Mucosa of rectum (tissue), 2 donors: ENCODE data around the gene CPLANE2.

Experiments used
- H3K27ac ChIP-seq, 2 donors: one replicate each; pipeline ENCODE4 v1.7.0; 2013; ENCODE audit warnings: inconsistent platforms in 2 of 2, low read depth in 2 of 2, low read length in 2 of 2
- H3K27me3 ChIP-seq, 2 donors: one replicate each; pipeline ENCODE4 v1.7.0; 2013; ENCODE audit warnings: low read length in 2 of 2; ENCODE audit not compliant: control insufficient read depth in 2 of 2, insufficient read depth in 2 of 2
- H3K36me3 ChIP-seq, 2 donors: one replicate each; pipeline ENCODE4 v1.7.0; 2013; ENCODE audit warnings: low read length in 2 of 2; ENCODE audit not compliant: control insufficient read depth in 2 of 2, insufficient read depth in 2 of 2
- H3K4me1 ChIP-seq, 2 donors: one replicate each; pipeline ENCODE4 v1.7.0; 2013; ENCODE audit warnings: low read length in 2 of 2, mild to moderate bottlenecking in 1 of 2; ENCODE audit not compliant: control insufficient read depth in 2 of 2, insufficient read depth in 2 of 2
- H3K4me3 ChIP-seq, 2 donors: one replicate each; pipeline ENCODE4 v1.7.0; 2013; ENCODE audit warnings: low read length in 2 of 2
- H3K9ac ChIP-seq, 2 donors: one replicate each; pipeline ENCODE4 v1.7.0; 2013; ENCODE audit warnings: low read length in 2 of 2, low read depth in 1 of 2, mild to moderate bottlenecking in 1 of 2
- H3K9me3 ChIP-seq, 2 donors: one replicate each; pipeline ENCODE4 v1.7.0; 2013; ENCODE audit warnings: low read length in 2 of 2; ENCODE audit not compliant: control insufficient read depth in 2 of 2
- donor health status: healthy.
- donor health status: Normal muscosa, but diverticular disease.

The CPLANE2 gene

DNA sequence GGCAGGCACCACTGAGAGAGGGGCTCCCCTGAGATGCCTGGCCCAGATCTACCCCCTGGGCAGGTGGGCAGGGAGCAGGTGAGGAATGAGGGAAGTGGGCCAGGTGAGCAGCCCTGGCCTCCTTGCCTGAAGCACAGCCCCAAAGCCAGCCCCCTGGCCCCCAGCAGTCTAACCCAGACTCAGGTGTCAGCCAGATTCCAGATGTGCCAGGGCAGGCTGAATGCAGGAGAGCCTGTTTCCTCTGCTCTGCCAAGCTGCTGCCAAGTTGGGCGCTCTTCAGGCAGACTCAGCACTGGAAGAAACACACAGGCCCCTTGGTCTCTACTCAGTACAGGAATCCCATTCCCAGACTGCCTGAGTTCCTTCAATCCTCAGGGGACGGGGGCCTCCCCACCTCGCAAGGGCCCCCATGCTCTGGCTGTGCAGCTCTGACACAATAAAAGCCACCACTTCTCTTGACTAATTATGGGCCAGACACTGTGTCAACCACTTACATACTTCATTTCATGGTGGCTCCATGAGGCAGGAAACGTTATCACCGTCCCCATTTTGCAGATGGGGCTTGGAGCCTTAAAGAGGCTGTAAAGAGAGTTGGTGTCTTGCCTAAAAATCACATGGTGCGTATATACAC is 45.0 kb downstream of the CPLANE2 start:
- Histone ChIP-seq H3K9me3 (no peaks in the 10 kb centered on the region), H3K27me3 (no peaks in the 10 kb centered on the region), H3K27ac (no peak overlapping the region), H3K4me3 (no peak overlapping the region), H3K9ac (no peak overlapping the region), H3K36me3 (no peaks in the 10 kb centered on the region), H3K4me1 (peaks cover 19 to 28% of the 10 kb centered on the region in 2 donors)

DNA sequence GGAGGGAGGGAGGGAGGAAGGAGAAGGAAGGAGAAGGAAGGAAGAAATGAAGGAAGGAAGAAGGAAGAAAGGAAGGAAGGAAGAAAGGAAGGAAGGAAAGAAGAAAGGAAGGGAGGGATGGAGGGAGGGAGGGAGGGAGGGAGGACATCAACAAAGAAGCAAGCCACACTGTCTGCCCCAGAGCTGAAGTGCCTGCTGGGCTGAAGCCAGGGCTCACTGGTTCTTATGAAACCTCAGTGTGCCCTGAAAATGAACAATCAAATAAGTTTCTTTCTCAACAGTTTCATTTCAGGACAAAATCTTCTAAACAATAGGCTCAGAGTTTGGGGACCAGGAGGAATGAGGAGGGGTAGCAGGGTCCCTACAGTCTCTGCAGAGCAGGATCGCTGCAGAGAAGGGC is 45.7 kb downstream of the CPLANE2 start:
- no peak overlapping the region for H3K9ac ChIP-seq
- no peaks in the 10 kb centered on the region for H3K9me3 ChIP-seq
- no peaks in the 10 kb centered on the region for H3K27me3 ChIP-seq
- peaks cover 25 to 34% of the 10 kb centered on the region in 2 donors for H3K4me1 ChIP-seq
- no peaks in the 10 kb centered on the region for H3K36me3 ChIP-seq
- no peak overlapping the region for H3K4me3 ChIP-seq
- no peak overlapping the region for H3K27ac ChIP-seq

DNA sequence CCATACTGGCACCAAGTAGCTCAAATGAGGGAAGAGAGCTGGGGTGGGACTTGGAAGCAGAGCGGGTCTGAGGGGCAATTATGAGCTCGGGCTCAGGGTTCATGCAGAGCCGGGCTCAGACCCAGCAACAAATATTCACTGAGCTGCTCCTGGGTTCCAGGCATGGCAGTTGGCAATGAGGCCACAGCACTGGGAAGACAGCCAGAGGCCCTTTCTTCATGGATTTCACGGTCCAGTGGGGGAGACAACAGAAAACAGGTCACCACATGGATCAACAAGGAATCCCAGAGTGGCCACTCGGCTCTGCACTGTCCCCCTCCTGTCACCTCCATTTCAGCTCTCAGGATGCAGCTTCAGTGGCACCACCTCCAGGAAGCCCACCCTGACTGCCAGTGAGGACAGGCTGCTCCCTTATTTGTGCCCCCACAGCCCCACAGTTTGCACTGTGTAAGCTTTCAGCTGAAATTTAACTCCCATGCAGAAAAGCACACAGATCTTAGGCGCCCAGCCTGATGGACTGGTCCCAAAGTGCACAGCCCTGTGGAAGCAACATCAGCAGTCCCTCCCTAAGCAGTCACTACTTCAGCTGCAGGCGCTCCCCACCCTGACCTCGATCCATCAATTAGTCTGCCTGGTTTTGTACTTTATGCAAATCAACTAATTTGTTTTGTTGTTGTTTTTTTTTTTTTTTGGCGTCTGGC is 46.9 kb downstream of the CPLANE2 start:
- no peak overlapping the region for H3K9ac ChIP-seq
- H3K4me3 ChIP-seq: no peak overlapping the region
- peaks cover 25 to 34% of the 10 kb centered on the region in 2 donors for H3K4me1 ChIP-seq
- H3K9me3 ChIP-seq: no peaks in the 10 kb centered on the region
- H3K27ac ChIP-seq: no peak overlapping the region
- no peaks in the 10 kb centered on the region for H3K27me3 ChIP-seq
- H3K36me3 ChIP-seq: no peaks in the 10 kb centered on the region

- H3K4me1 ChIP-seq: peaks cover 25 to 34% of the 10 kb centered on the region in 2 donors
- peak overlapping the region; percentile 49 to 55 for H3K9ac ChIP-seq
- no peaks in the 10 kb centered on the region for H3K27me3 ChIP-seq
- no peaks in the 10 kb centered on the region for H3K9me3 ChIP-seq
- H3K4me3 ChIP-seq: peak overlapping the region in 1 of 2 donors; percentile 61
- H3K36me3 ChIP-seq: no peaks in the 10 kb centered on the region
- H3K27ac ChIP-seq: peak overlapping the region; percentile 76 to 78
Observed at GRCh38 chr1:16189003-16189402, 48.0 kb downstream of the CPLANE2 start.

- H3K9me3 ChIP-seq: no peaks in the 10 kb centered on the region
- no peaks in the 10 kb centered on the region for H3K27me3 ChIP-seq
- H3K4me1 ChIP-seq: peaks cover 25 to 34% of the 10 kb centered on the region in 2 donors
- peak overlapping the region; percentile 76 to 78 for H3K27ac ChIP-seq
- H3K36me3 ChIP-seq: no peaks in the 10 kb centered on the region
- H3K4me3 ChIP-seq: no peak overlapping the region
- peak overlapping the region in 1 of 2 donors; percentile 13 for H3K9ac ChIP-seq
Observed at GRCh38 chr1:16187748-16188401, 49.1 kb downstream of the CPLANE2 start.

DNA sequence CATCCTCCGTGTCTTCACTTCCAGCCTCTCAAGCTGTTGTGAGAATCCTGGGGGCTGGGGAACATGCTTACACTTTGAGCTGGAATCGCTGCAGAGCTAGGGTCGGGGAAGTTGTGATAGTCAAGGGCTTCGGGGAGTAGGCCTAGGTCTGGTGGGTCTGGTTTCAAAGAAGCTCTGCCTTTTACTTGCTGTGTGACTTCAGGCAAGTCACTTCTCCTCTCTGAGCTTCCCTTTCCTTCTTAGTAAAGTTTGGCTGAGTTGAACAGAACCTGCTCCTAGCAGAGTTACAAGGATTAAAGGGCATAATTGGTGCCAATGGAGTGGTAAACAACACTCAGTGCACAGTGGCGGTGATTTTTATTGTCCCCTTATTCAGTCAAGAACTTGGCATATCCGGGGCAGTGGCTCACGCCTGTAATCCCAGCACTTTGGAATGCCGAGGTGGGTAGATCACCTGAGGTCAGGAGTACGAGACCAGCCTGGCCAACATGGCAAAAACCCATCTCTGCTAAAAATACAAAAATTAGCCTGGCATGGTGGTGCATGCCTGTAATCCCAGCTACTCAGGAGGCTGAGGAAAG is 50.2 kb downstream of the CPLANE2 start:
- Histone ChIP-seq H3K4me1 (peaks cover 25 to 43% of the 10 kb centered on the region in 2 donors), H3K27me3 (no peaks in the 10 kb centered on the region), H3K9ac (peak overlapping the region in 1 of 2 donors; percentile 2), H3K9me3 (no peaks in the 10 kb centered on the region), H3K27ac (peak overlapping the region; percentile 48 to 73), H3K4me3 (no peak overlapping the region), H3K36me3 (no peaks in the 10 kb centered on the region)

DNA sequence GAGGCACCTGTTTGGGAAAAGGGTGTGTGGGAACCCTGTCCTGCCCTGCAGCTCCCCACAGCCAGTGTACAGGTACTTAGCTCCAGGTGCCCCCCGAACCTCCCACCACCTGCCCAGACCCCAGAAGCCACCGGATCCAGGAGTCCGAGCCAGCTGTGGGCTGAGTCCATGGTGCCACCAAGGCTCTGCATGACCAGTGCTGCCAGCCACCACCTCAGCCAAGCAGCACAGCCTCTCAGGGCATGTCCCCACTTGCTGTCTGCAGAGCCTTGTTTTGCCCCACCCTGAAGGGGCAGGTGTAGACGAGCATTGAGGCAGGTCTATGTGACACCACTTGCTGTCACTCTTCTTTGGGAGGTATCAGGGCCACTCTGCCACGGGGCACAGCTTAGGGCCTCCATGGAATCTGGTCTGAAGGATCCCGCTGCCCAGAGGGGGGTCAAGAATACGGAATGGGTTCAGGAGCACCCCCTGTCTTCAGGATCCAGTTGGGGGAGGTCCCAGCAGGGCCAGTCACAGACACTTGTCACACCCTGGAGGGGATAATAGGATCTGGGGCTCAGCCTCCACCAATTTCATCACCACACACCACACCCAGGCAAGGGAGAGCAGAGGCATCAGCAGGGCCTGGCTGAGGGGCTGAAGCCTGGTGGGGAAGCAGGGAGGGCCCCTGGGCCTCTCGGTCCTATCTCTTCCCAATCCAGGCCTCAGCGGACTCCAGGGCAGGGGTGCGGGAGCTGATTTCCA is 52.3 kb downstream of the CPLANE2 start:
- Histone ChIP-seq H3K4me3 (no peak overlapping the region), H3K36me3 (no peaks in the 10 kb centered on the region), H3K27me3 (no peaks in the 10 kb centered on the region), H3K4me1 (peaks cover 29 to 46% of the 10 kb centered on the region in 2 donors), H3K9ac (no peak overlapping the region), H3K27ac (no peak overlapping the region), H3K9me3 (no peaks in the 10 kb centered on the region)

- Histone ChIP-seq H3K9ac (no peak overlapping the region), H3K4me1 (peaks cover 26 to 41% of the 10 kb centered on the region in 2 donors), H3K36me3 (no peaks in the 10 kb centered on the region), H3K27ac (no peak overlapping the region), H3K27me3 (no peaks in the 10 kb centered on the region), H3K4me3 (no peak overlapping the region), H3K9me3 (no peaks in the 10 kb centered on the region)
Observed at GRCh38 chr1:16183765-16184556, 53.0 kb downstream of the CPLANE2 start.

- Histone ChIP-seq H3K36me3 (no peaks in the 10 kb centered on the region), H3K27ac (no peak overlapping the region), H3K9ac (no peak overlapping the region), H3K4me3 (no peak overlapping the region), H3K27me3 (no peaks in the 10 kb centered on the region), H3K4me1 (peaks cover 25 to 40% of the 10 kb centered on the region in 2 donors), H3K9me3 (no peaks in the 10 kb centered on the region)
Observed at GRCh38 chr1:16183179-16183578, 53.8 kb downstream of the CPLANE2 start.
